GM12891 (cell line): ENCODE results near the gene KCNK1.
"Not testable (repeated sequence)": the region's sequence is repeated elsewhere in the genome, so short reads cannot be mapped to it uniquely, and the experiment has no call there.

Experiments
- DNase-seq: peaks from one replicate; pipeline ENCODE4 v3.0.0; 2011; ENCODE audit warnings: low spot score; ENCODE audit not compliant: insufficient read length
- FAIRE-seq: peaks from 2 replicates; lab custom pipeline; 2011; peaks lifted over from hg19 to GRCh38; lab: Jason Lieb, UNC
- PAX5 ChIP-seq: IDR thresholded peaks from 2 replicates; pipeline ENCODE4 v1.6.1; 2011; ENCODE audit warnings: low read length, moderate library complexity, mild to moderate bottlenecking; ENCODE audit not compliant: insufficient read depth, severe bottlenecking
- POLR2A ChIP-seq: IDR thresholded peaks from 2 replicates; pipeline ENCODE4 v1.6.1; 2011; ENCODE audit warnings: low read depth, low read length, control low read depth
- POLR2AphosphoS5 ChIP-seq: IDR thresholded peaks from 2 replicates; pipeline ENCODE4 v1.6.1; 2011; ENCODE audit warnings: low read depth, low read length, control low read depth
- POU2F2 ChIP-seq: IDR thresholded peaks from 2 replicates; pipeline ENCODE4 v1.6.1; 2011; ENCODE audit warnings: low read depth, mild to moderate bottlenecking, control low read depth, low read length, moderate library complexity
- SPI1 ChIP-seq: IDR thresholded peaks from 2 replicates; pipeline ENCODE4 v1.6.1; 2011; ENCODE audit warnings: low read depth, low read length, control low read depth
- TAF1 ChIP-seq: IDR thresholded peaks from 2 replicates; pipeline ENCODE4 v1.6.1; 2011; ENCODE audit warnings: low read depth, low read length, control low read depth

The KCNK1 gene

GRCh38 chr1:233617025-233617424 lies 3.1 kb downstream of the KCNK1 start:
- FAIRE-seq (no peak), DNase-seq (no peak)
- TF ChIP-seq PAX5, result no peak

- FAIRE-seq, DNase-seq: not testable (repeated sequence)
These were observed 5.5 kb downstream of the KCNK1 start for GRCh38 chr1:233619414-233619813.

GRCh38 chr1:233620065-233620464 lies 6.2 kb downstream of the KCNK1 start:
- FAIRE-seq (no peak), DNase-seq (no peak)
- TF ChIP-seq POLR2A (no peak), POU2F2 (no peak), PAX5 (no peak), SPI1 (no peak), POLR2AphosphoS5 (no peak), TAF1 (no peak)

- TF ChIP-seq PAX5, result no peak
- TF ChIP-seq POU2F2, result no peak
- TF ChIP-seq TAF1, result no peak
- no peak for TF ChIP-seq SPI1
- TF ChIP-seq POLR2A, result no peak
- no peak for TF ChIP-seq POLR2AphosphoS5
- FAIRE-seq (no peak), DNase-seq (no peak)
These were observed 8.0 kb downstream of the KCNK1 start for GRCh38 chr1:233621923-233622322.

- no peak for DNase-seq
These were observed 10.4 kb downstream of the KCNK1 start for GRCh38 chr1:233624289-233624688.

GRCh38 chr1:233625087-233625486 lies 11.2 kb downstream of the KCNK1 start:
- FAIRE-seq, result no peak
- no peak for DNase-seq
- TF ChIP-seq TAF1 (no peak), SPI1 (no peak), POU2F2 (no peak), POLR2AphosphoS5 (no peak), POLR2A (no peak)

More at GRCh38 chr1:233624289-233624688, 10.4 kb downstream of the KCNK1 start:
- no peak for FAIRE-seq
- TF ChIP-seq POLR2AphosphoS5, result no peak
- no peak for TF ChIP-seq POU2F2
- no peak for TF ChIP-seq SPI1
- no peak for TF ChIP-seq TAF1
- no peak for TF ChIP-seq PAX5
- no peak for TF ChIP-seq POLR2A

GRCh38 chr1:233625510-233625981 lies 11.6 kb downstream of the KCNK1 start:
- TF ChIP-seq TAF1 (no peak), POLR2A (no peak), POLR2AphosphoS5 (no peak), POU2F2 (no peak), PAX5 (no peak), SPI1 (no peak)
- DNase-seq (no peak), FAIRE-seq (no peak)

- no peak for TF ChIP-seq PAX5
- TF ChIP-seq SPI1, result no peak
- no peak for TF ChIP-seq POLR2AphosphoS5
- DNase-seq, result no peak
- FAIRE-seq, result no peak
These were observed 13.5 kb downstream of the KCNK1 start for GRCh38 chr1:233627376-233627775.

- no peak for FAIRE-seq
- DNase-seq, result no peak
- TF ChIP-seq POLR2A (no peak), SPI1 (no peak), POLR2AphosphoS5 (no peak), POU2F2 (no peak), PAX5 (no peak), TAF1 (no peak)
These were observed 13.9 kb downstream of the KCNK1 start for GRCh38 chr1:233627823-233628222.

GRCh38 chr1:233629305-233629935 lies 15.5 kb downstream of the KCNK1 start:
- FAIRE-seq, result no peak
- DNase-seq, result no peak
- no peak for TF ChIP-seq TAF1
